ENCODE measurements around the gene VN1R5. TPM values are rescaled to one million over a fixed set of nuclear protein-coding genes. Genes with fewer than 3 reads are reported as not detected.

Gene VN1R5
- total RNA-seq, 2 experiments from 2014 or later, result not detected

DNA sequence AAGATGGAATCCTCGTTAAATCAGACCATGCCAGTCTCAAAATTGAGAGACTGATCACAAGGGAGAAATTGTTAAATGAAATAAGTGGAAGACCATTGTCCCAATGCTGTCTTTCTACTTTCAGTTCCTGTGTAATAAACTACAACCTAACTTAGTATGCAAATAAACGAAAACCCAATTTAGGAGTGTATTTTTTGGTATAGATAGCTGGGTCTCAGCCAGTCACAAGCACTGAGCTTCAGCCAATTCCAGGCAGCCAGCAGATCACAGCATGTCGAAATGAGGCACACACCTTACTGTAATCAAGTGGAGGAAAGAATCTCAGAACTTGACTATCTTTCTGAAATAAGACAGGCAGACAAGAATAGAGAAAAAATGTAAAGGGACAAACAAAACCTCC is 33.0 kb upstream of the VN1R5 start:
- ChIA-PET CTCF (interaction anchor here (0.8 kb wide), 1 partner anchor 9 kb away, joined by 6 read pairs; no protein-coding TSS in a partner anchor), POLR2A (no interaction called here)
- peaks cover 5% of the 10 kb centered on the region for H3K27me3 Mint-ChIP-seq
- H3K9me3 Mint-ChIP-seq (ENCODE audit: low read depth), result peaks cover 10% of the 10 kb centered on the region
- H3K4me1 Mint-ChIP-seq, result no peaks in the 10 kb centered on the region
- ATAC-seq (no peak), DNase-seq (no peak)
- intact Hi-C loops (cut with DNase I, micrococcal nuclease), result no loop called here
- H3K27ac Mint-ChIP-seq, result no peak overlapping the region
- H3K36me3 Mint-ChIP-seq (ENCODE audit: low read depth), result no peaks in the 10 kb centered on the region
- no peak overlapping the region for H3K4me3 Mint-ChIP-seq

GRCh38 chr1:247224822-247225221 is 31.1 kb upstream of the VN1R5 start:
- H3K9me3 Mint-ChIP-seq (ENCODE audit: low read depth), result peaks cover 16% of the 10 kb centered on the region
- ChIA-PET CTCF (no interaction called here), POLR2A (no interaction called here)
- H3K36me3 Mint-ChIP-seq (ENCODE audit: low read depth), result no peaks in the 10 kb centered on the region
- no peak for DNase-seq
- H3K27ac Mint-ChIP-seq, result no peak overlapping the region
- intact Hi-C loops (cut with DNase I, micrococcal nuclease), result no loop called here
- no peak overlapping the region for H3K4me3 Mint-ChIP-seq
- ATAC-seq, result no peak
- peaks cover 5% of the 10 kb centered on the region for H3K27me3 Mint-ChIP-seq
- H3K4me1 Mint-ChIP-seq, result no peaks in the 10 kb centered on the region

- POLR2A ChIA-PET, result no interaction called here
- ATAC-seq, result no peak
- H3K36me3 Mint-ChIP-seq (ENCODE audit: low read depth), result no peaks in the 10 kb centered on the region
Observed at GRCh38 chr1:247228133-247228532, 27.7 kb upstream of the VN1R5 start.

DNA sequence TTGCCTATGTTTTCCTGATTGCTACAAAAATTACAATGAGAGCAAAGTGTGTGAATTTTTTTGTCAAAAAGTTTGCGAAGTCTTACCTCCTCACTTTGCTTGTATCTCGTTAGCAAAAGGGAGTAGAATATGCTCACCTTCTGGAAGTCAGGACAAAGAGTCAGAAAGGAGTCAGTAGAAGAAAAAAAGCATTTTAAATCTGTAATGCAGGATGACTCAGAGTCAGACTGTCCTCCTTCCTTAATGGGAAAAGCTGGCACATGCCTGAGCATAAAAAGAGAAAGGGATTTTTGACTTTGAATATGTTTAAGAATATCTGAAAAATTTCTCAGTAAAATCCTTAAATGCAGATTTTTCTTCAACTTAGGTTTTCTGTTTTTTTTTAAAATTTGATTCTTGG is 14.2 kb upstream of the VN1R5 start:
- no peak for DNase-seq
- Mint-ChIP-seq H3K4me1 (no peaks in the 10 kb centered on the region), H3K27me3 (no peaks in the 10 kb centered on the region), H3K4me3 (no peak overlapping the region), H3K27ac (no peak overlapping the region), H3K9me3 (ENCODE audit: low read depth) (peaks cover 15% of the 10 kb centered on the region), H3K36me3 (ENCODE audit: low read depth) (peaks cover 2% of the 10 kb centered on the region)
- ATAC-seq, result no peak
- CTCF ChIA-PET, result no interaction called here
- intact Hi-C loops (cut with DNase I, micrococcal nuclease), result no loop called here
- POLR2A ChIA-PET, result no interaction called here

More at GRCh38 chr1:247228133-247228532, 27.7 kb upstream of the VN1R5 start:
- peaks cover 14% of the 10 kb centered on the region for H3K27me3 Mint-ChIP-seq
- H3K4me3 Mint-ChIP-seq, result no peak overlapping the region
- H3K4me1 Mint-ChIP-seq, result no peaks in the 10 kb centered on the region
- CTCF ChIA-PET, result no interaction called here
- intact Hi-C loops (cut with DNase I, micrococcal nuclease), result no loop called here
- peaks cover 15% of the 10 kb centered on the region for H3K9me3 Mint-ChIP-seq (ENCODE audit: low read depth)
- DNase-seq, result no peak
- H3K27ac Mint-ChIP-seq, result no peak overlapping the region

DNA sequence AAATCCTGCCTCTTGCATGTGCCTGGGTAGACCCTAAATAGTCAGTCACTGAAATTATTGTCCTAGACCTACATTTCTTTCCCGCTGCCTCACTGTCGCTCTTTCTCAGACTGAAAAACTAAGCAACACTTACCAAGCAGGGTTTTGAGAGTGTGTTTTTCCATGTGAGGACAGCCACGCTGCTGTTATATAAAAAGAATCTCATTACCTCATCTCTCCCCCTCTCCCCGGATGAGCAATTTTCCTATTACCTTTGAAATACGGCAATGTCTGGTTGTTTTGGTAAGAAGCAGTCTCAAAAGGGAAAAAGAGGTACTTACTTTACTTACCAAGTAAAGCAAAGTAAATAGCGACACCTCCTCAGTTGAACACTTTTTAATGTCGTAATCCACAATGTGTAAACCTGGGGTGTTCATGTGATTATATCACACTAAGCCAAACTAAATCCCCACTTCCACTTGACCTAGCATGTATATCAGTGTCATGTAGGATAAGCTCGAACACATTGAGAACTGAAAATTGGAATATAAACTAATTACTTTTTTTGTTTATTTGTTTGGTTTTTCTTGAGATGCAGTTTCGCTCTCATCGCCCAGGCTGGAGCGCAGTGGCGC is 12.2 kb upstream of the VN1R5 start:
- DNase-seq (no peak), ATAC-seq (no peak)
- no peak overlapping the region for H3K4me3 Mint-ChIP-seq
- H3K27ac Mint-ChIP-seq, result no peak overlapping the region
- H3K36me3 Mint-ChIP-seq (ENCODE audit: low read depth), result peaks cover 2% of the 10 kb centered on the region
- POLR2A ChIA-PET, result no interaction called here
- intact Hi-C loops (cut with DNase I, micrococcal nuclease), result no loop called here
- H3K4me1 Mint-ChIP-seq, result no peaks in the 10 kb centered on the region
- H3K9me3 Mint-ChIP-seq (ENCODE audit: low read depth), result peaks cover 18% of the 10 kb centered on the region
- H3K27me3 Mint-ChIP-seq, result no peaks in the 10 kb centered on the region
- CTCF ChIA-PET, result no interaction called here

DNA sequence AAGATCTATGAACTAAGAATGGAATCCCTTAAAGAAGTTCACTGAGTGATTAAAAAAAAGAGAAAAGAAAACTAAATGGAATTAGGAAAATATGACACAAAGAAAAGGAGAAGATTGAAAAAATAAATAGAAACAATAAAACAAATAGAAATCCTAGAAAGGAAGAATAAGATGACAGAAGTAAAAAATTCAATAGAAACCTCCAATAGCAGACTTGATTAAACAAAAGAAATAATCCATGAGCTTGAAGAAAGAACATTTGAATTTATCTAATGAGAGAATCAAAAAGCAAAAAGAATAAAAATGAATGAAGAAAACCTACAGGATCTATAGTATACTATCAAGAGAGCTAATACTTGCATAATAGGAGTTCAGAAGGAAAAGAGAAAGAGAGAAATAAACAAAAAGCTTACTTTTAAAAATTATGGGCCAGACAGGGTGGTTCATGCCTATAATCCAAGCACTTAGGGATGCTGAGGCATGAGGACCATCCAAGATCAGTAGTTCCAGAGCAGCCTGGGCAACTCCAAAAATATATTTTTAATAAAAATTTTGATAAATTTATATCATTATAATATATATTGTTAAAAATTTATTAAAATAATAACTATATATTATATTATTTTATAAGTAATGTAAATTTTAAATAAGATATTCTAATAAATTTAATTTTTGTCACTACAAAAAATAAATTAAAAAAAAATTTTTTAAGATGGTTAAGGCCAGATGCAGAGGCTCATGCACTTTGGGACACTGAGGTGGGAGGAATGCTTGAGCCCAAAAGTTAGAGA is 9.4 kb upstream of the VN1R5 start:
- no peak overlapping the region for H3K27ac Mint-ChIP-seq
- intact Hi-C loops (cut with DNase I, micrococcal nuclease), result no loop called here
- H3K9me3 Mint-ChIP-seq (ENCODE audit: low read depth), result peaks cover 22% of the 10 kb centered on the region
- CTCF ChIA-PET, result no interaction called here
- ATAC-seq (no peak), DNase-seq (no peak)
- H3K36me3 Mint-ChIP-seq (ENCODE audit: low read depth), result peaks cover 2% of the 10 kb centered on the region
- POLR2A ChIA-PET, result no interaction called here
- no peak overlapping the region for H3K4me3 Mint-ChIP-seq
- no peaks in the 10 kb centered on the region for H3K27me3 Mint-ChIP-seq
- no peaks in the 10 kb centered on the region for H3K4me1 Mint-ChIP-seq

- Mint-ChIP-seq H3K4me1 (no peaks in the 10 kb centered on the region), H3K36me3 (ENCODE audit: low read depth) (peaks cover 2% of the 10 kb centered on the region), H3K4me3 (no peak overlapping the region), H3K27ac (no peak overlapping the region), H3K9me3 (ENCODE audit: low read depth) (peaks cover 23% of the 10 kb centered on the region), H3K27me3 (peaks cover 3% of the 10 kb centered on the region)
- POLR2A ChIA-PET, result no interaction called here
- ATAC-seq, result no peak
- intact Hi-C loops (cut with DNase I, micrococcal nuclease), result no loop called here
- CTCF ChIA-PET, result no interaction called here
- DNase-seq, result no peak
Observed at GRCh38 chr1:247247568-247247967, 8.3 kb upstream of the VN1R5 start.

- DNase-seq, result no peak
- Mint-ChIP-seq H3K36me3 (ENCODE audit: low read depth) (no peaks in the 10 kb centered on the region), H3K27me3 (no peaks in the 10 kb centered on the region), H3K27ac (no peak overlapping the region), H3K4me3 (no peak overlapping the region), H3K4me1 (no peaks in the 10 kb centered on the region), H3K9me3 (ENCODE audit: low read depth) (peaks cover 6% of the 10 kb centered on the region)
- ChIA-PET CTCF (no interaction called here), POLR2A (no interaction called here)
- intact Hi-C loops (cut with DNase I, micrococcal nuclease), result no loop called here
- no peak for ATAC-seq
Observed at GRCh38 chr1:247266053-247266452, 10.2 kb downstream of the VN1R5 start.

GRCh38 chr1:247268390-247269045 is 12.6 kb downstream of the VN1R5 start:
- no peaks in the 10 kb centered on the region for H3K4me1 Mint-ChIP-seq

DNA sequence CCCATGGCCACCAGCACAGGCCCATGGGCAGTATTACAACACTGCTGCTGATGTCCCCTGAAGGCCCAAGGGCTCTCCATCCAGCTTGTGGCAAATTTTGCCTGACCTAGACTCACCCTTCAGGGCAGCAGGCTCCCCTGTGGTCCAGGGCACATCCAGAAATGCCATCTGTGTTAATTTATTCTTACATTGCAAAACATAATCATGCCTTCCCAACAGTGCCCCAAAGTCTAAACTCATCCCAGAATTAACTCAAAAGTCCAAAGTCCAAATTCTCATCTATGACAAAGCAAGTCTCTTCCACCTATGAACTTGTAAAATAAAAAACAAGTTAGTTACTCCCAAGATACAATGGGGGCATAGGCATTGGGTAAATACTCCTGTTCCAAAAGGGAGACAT is 13.3 kb downstream of the VN1R5 start:
- Mint-ChIP-seq H3K4me3 (no peak overlapping the region), H3K4me1 (no peaks in the 10 kb centered on the region), H3K27ac (no peak overlapping the region), H3K9me3 (ENCODE audit: low read depth) (peaks cover 15% of the 10 kb centered on the region), H3K36me3 (ENCODE audit: low read depth) (no peaks in the 10 kb centered on the region), H3K27me3 (no peaks in the 10 kb centered on the region)
- CTCF ChIA-PET, result no interaction called here
- ATAC-seq, result no peak
- intact Hi-C loops (cut with DNase I, micrococcal nuclease), result no loop called here
- POLR2A ChIA-PET, result no interaction called here
- no peak for DNase-seq

More at GRCh38 chr1:247268390-247269045, 12.6 kb downstream of the VN1R5 start:
- Mint-ChIP-seq H3K36me3 (ENCODE audit: low read depth) (no peaks in the 10 kb centered on the region), H3K27ac (no peak overlapping the region), H3K4me3 (no peak overlapping the region), H3K9me3 (ENCODE audit: low read depth) (peaks cover 15% of the 10 kb centered on the region), H3K27me3 (no peaks in the 10 kb centered on the region)
- ATAC-seq (no peak), DNase-seq (no peak)
- POLR2A ChIA-PET, result no interaction called here
- intact Hi-C loops (cut with DNase I, micrococcal nuclease), result no loop called here
- CTCF ChIA-PET, result no interaction called here

- ChIA-PET POLR2A (no interaction called here), CTCF (no interaction called here)
- Mint-ChIP-seq H3K36me3 (ENCODE audit: low read depth) (no peaks in the 10 kb centered on the region), H3K27ac (no peak overlapping the region), H3K4me1 (no peaks in the 10 kb centered on the region), H3K27me3 (no peaks in the 10 kb centered on the region), H3K4me3 (no peak overlapping the region), H3K9me3 (ENCODE audit: low read depth) (peaks cover 15% of the 10 kb centered on the region)
- ATAC-seq, result no peak
- intact Hi-C loops (cut with DNase I, micrococcal nuclease), result no loop called here
- DNase-seq, result no peak
Observed at GRCh38 chr1:247270003-247270402, 14.1 kb downstream of the VN1R5 start.

- POLR2A ChIA-PET, result no interaction called here
- no peaks in the 10 kb centered on the region for H3K36me3 Mint-ChIP-seq (ENCODE audit: low read depth)
Observed at GRCh38 chr1:247273013-247273412, 17.1 kb downstream of the VN1R5 start.

More at GRCh38 chr1:247273013-247273412, 17.1 kb downstream of the VN1R5 start:
- Mint-ChIP-seq H3K27ac (no peak overlapping the region), H3K4me1 (no peaks in the 10 kb centered on the region), H3K9me3 (ENCODE audit: low read depth) (peaks cover 12% of the 10 kb centered on the region), H3K4me3 (no peak overlapping the region), H3K27me3 (no peaks in the 10 kb centered on the region)
- ATAC-seq (no peak), DNase-seq (no peak)
- intact Hi-C loops (cut with DNase I, micrococcal nuclease), result no loop called here
- CTCF ChIA-PET, result no interaction called here

Data from activated CD4-positive, alpha-beta T cell treated with anti-CD3 and anti-CD28 coated beads for 36 hours (primary cell).